LNCaP clone FGC (cell line): ENCODE results near the gene FAM219A.
A peak's percentile ranks its signal among the peaks of the same experiment; 100 is the strongest.

Experiments used
- DNase-seq: peaks from one replicate; pipeline ENCODE4 v3.0.0-alpha.2; 2011; ENCODE audit warnings: low read depth
- H3K4me3 ChIP-seq: 2 replicates; pipeline ENCODE4 v1.5.1; 2011; ENCODE audit warnings: mild to moderate bottlenecking, low read depth, low read length, control low read depth
- CTCF ChIP-seq: IDR thresholded peaks from 2 replicates; pipeline ENCODE4 v1.5.1; 2012; ENCODE audit warnings: mild to moderate bottlenecking; ENCODE audit not compliant: control insufficient read depth, insufficient read depth; ENCODE audit errors: extremely low read depth

FAM219A gene, protein sequence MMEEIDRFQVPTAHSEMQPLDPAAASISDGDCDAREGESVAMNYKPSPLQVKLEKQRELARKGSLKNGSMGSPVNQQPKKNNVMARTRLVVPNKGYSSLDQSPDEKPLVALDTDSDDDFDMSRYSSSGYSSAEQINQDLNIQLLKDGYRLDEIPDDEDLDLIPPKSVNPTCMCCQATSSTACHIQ

GRCh38 chr9:34458013-34458958 lies at the start of gene FAM219A, which contains the start of gene DNAI1:
Gene FAM219A, minus strand, starts transcription at chr9:34458570. Its CDS starts 307 bp downstream, at chr9:34458263.
Gene DNAI1, plus strand, starts transcription at chr9:34458805. Its CDS starts 201 bp downstream, at chr9:34459006.
- peak within 1 kb of the TSS; percentile 88 for H3K4me3 ChIP-seq
- DNase-seq: peak; percentile 95
- TF ChIP-seq CTCF: no peak

DNA sequence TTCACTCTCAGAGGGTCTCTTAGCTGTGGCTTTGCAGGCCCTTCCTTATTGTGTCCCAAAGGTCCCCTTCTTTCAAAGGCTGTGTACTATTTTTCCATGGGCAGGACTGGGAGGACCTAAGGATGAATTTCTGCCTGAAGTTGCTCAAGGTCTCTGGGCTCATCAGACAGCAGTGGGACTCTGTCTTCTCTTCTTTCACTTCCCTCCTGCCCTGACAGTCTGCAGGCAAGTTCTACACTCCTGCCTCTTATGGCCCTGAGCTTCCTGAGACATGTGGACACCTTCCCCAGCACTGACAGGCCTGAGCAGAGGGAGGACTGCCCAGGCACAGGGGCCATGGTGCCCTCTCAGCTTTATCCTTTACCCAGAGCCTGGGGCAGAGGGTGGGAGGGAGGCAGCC lies 49.6 kb upstream of the FAM219A start:
- no peak overlapping the region for H3K4me3 ChIP-seq
- DNase-seq: no peak
- TF ChIP-seq CTCF: no peak

DNA sequence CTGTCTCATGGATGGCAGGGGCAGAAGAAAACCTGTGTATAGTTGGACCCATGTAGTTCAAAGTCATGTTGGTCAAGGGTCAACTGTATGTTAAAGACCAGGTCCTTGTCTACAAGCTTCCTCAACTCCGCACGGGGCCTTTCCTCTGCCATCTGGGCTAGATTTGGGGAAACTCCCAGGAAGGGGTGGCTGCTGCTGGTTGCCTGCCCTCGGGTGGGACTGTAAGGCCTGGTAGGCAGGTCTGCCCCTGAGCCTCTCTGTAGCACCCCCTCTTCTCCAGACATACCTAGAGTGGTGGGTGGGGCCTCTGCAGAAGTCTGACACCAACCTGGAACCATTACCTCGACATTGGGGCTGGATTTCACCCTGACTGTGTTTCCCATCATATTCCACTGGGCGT lies 49.2 kb upstream of the FAM219A start:
- TF ChIP-seq CTCF: no peak
- DNase-seq: no peak
- no peak overlapping the region for H3K4me3 ChIP-seq

GRCh38 chr9:34506623-34507022 lies 48.3 kb upstream of the FAM219A start:
- no peak for TF ChIP-seq CTCF
- no peak for DNase-seq
- H3K4me3 ChIP-seq: no peak overlapping the region

GRCh38 chr9:34505370-34506120 lies 47.2 kb upstream of the FAM219A start:
- TF ChIP-seq CTCF: no peak
- no peak overlapping the region for H3K4me3 ChIP-seq
- DNase-seq: no peak

- no peak overlapping the region for H3K4me3 ChIP-seq
- DNase-seq: peak; percentile 90
- TF ChIP-seq CTCF: no peak
Observed at GRCh38 chr9:34503406-34503805, 45.0 kb upstream of the FAM219A start.
